Thyroid gland (tissue), 4 donors: ENCODE results near the gene FAM156B. TPM values are rescaled to one million over a fixed set of nuclear protein-coding genes. Genes with fewer than 3 reads are reported as not detected.
"Not testable (repeated sequence)": the region's sequence is repeated elsewhere in the genome, so short reads cannot be mapped to it uniquely, and the experiment has no call there.

Source experiments
- DNase-seq, 2 donors: peaks; one replicate each; pipeline ENCODE4 v3.0.0-alpha.2; 2019
- H3K27ac ChIP-seq, 3 donors: fragments of 200-600 bp; sonication (generic); 1 replicate in 2 of 3; 2 replicates in 1 of 3; pipeline ENCODE4 v1.5.1; 2016 to 2019; ENCODE audit warnings: mild to moderate bottlenecking in 1 of 3, moderate library complexity in 1 of 3
- H3K27me3 ChIP-seq: fragments of 200-600 bp; sonication (generic); one replicate; pipeline ENCODE4 v1.5.1; 2019
- H3K36me3 ChIP-seq, 2 donors: fragments of 200-600 bp; sonication (generic); one replicate each; pipeline ENCODE4 v1.5.1; 2016 to 2019
- H3K4me1 ChIP-seq, 2 donors: fragments of 200-600 bp; sonication (generic); one replicate each; pipeline ENCODE4 v1.5.1; 2017 to 2019
- H3K4me3 ChIP-seq, 3 donors: fragments of 200-600 bp; sonication (generic); replicated peaks in 1 of 3; 1 replicate in 2 of 3; 2 replicates in 1 of 3; pipeline ENCODE4 v1.5.1; 2016; ENCODE audit warnings: mild to moderate bottlenecking in 1 of 3
- H3K9me3 ChIP-seq: fragments of 200-600 bp; sonication (generic); one replicate; pipeline ENCODE4 v1.5.1; 2017
- CTCF ChIP-seq, 6 experiments: fragments of 200-600 bp in 3 of 6; fragments of 450-650 bp in 3 of 6; sonication (generic) in 3 of 6; IDR thresholded peaks; one replicate each; pipeline ENCODE4 v1.5.1; 2016 to 2019; ENCODE audit warnings: antibody characterized with exemption in 6 of 6, mild to moderate bottlenecking in 2 of 6, inconsistent platforms in 1 of 6, moderate library complexity in 1 of 6
- POLR2A ChIP-seq, 2 donors: fragments of 450-650 bp; IDR thresholded peaks; one replicate each; pipeline ENCODE4 v1.6.1; 2017; ENCODE audit warnings: antibody characterized with exemption in 2 of 2, mild to moderate bottlenecking in 2 of 2, moderate library complexity in 1 of 2
- WGBS, 2 donors: methylation state at CpG; one replicate each; pipeline ENCODE4 v1.1.5; 2017; 5-methylcytosine and 5-hydroxymethylcytosine counted together
- intact Hi-C: fragments of 100-400 bp; cut with DNase I; formaldehyde crosslinking; loops from one replicate; pipeline ENCODE4 v1.15.1; 2023
- total RNA-seq, 4 donors: library from RNA; depleted of rRNA; stranded (reverse); fragments of >200 nt; gene quantifications; one replicate each; pipeline ENCODE4 v1.2.3, GENCODE V29; 2016

Gene FAM156B
- total RNA-seq, 4 donors from 2014 or later: 15.3 to 31.4 (median 21.4) TPM

DNA sequence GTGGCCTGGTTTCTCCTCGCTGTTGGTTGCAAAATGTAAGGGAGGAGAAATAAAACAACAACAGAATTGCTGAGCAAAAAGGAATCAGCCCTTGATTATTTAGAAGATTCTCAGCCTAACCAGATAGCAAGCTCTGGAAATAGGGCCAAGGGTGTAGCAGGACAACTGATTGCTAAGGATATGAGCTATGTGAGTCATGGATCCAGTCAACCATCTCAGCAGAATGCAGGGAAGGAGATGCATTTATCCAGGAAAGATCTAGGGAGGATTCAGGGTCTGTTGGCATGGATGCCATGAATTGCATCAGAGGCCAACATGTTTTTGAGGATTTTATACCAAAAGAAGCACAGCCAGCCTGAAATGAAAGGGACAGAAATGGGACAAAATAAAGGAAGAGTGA lies 27.1 kb upstream of the FAM156B start:
- H3K9me3 ChIP-seq: no peaks in the 10 kb centered on the region
- H3K27ac ChIP-seq: no peak overlapping the region
- TF ChIP-seq CTCF (IDR thresholded peaks at IDR 0.05) (no peak), POLR2A (IDR thresholded peaks at IDR 0.05) (no peak)
- WGBS, 2 donors: 85 to 89% methylated on average over 1 of the region's 1 CpG
- DNase-seq: no peak
- no peaks in the 10 kb centered on the region for H3K4me1 ChIP-seq
- no peak overlapping the region for H3K4me3 ChIP-seq
- H3K36me3 ChIP-seq: no peaks in the 10 kb centered on the region
- H3K27me3 ChIP-seq: no peaks in the 10 kb centered on the region
- intact Hi-C loops: no loop called here

DNA sequence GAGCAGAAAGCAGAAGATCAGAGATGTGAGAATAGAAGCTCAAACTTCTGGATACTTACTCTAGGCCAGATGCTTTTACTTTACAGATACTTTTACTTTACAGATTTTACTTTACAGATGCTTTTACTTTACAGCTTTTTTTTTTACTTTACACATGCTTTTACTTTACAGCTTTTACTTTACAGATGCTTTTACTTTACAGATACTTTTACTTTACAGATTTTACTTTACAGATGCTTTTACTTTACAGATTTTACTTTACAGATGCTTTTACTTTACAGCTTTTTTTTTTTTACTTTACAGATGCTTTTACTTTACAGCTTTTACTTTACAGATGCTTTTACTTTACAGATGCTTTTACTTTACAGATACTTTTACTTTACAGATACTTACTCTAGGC lies 23.3 kb upstream of the FAM156B start:
- intact Hi-C loops, DNase-seq, H3K27me3 ChIP-seq, H3K9me3 ChIP-seq, H3K4me3 ChIP-seq, H3K4me1 ChIP-seq, H3K27ac ChIP-seq, H3K36me3 ChIP-seq: not testable (repeated sequence)

DNA sequence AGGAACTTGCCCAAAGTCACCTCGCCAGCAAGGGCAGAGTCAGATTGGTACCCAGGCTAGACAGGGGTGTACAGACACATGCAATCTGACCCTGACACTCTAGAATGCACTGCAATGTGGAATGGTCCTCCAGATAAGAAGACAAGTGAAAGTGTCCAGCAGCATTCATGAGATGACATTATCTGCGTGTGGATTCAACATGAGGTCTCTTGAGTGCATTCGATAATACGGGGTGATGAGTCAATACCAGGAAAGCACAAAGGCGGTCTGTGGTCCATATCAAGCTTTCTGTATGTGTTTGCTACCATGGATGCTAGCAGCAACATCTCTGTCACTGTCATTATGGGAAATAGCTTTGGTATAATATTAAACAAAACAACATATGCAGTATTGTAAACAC lies 22.5 kb upstream of the FAM156B start:
- Histone ChIP-seq H3K4me3 (no peak overlapping the region), H3K27ac (no peak overlapping the region), H3K36me3 (no peaks in the 10 kb centered on the region), H3K4me1 (no peaks in the 10 kb centered on the region), H3K27me3 (no peaks in the 10 kb centered on the region), H3K9me3 (no peaks in the 10 kb centered on the region)
- WGBS, 2 donors: 88 to 96% methylated on average over 4 to 5 of the region's 5 CpGs
- no peak for DNase-seq
- TF ChIP-seq POLR2A (IDR thresholded peaks at IDR 0.05) (no peak), CTCF (IDR thresholded peaks at IDR 0.05) (no peak)
- intact Hi-C loops: no loop called here

DNA sequence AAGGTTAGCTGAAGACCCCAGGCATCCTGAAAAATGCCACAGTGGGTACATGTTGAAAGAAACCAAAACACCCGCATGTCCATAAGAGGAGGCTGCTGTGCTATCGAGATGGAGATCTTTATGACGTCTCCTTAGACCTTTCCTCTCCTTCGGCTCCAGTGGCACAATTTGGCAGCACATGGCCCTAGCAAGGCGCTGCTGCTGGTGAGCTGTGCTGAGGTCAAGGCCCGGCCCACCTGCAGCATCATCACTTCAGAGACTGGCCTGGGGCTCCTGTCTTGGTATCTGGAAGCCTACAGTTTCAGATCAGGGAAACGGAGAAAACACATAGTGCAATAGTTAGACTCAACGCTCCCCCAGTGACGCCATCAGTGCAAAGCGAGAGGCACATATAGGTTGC lies 21.7 kb upstream of the FAM156B start:
- H3K27me3 ChIP-seq, intact Hi-C loops, H3K4me3 ChIP-seq: not testable (repeated sequence)

GRCh38 chrX:52876386-52876785 lies 20.7 kb upstream of the FAM156B start:
- DNase-seq, H3K4me3 ChIP-seq, H3K27me3 ChIP-seq, H3K4me1 ChIP-seq, H3K27ac ChIP-seq, H3K9me3 ChIP-seq, intact Hi-C loops, H3K36me3 ChIP-seq: not testable (repeated sequence)
- WGBS, 2 donors: 74 to 76% methylated on average over 6 of the region's 6 CpGs

More for the DNA sequence above, 21.7 kb upstream of the FAM156B start:
- WGBS, 2 donors: 96 to 100% methylated on average over 4 to 5 of the region's 10 CpGs
- not testable (repeated sequence) for DNase-seq, H3K9me3 ChIP-seq, H3K4me1 ChIP-seq, H3K36me3 ChIP-seq, H3K27ac ChIP-seq

GRCh38 chrX:52887459-52887858 lies 9.7 kb upstream of the FAM156B start:
- intact Hi-C loops, H3K27ac ChIP-seq, H3K27me3 ChIP-seq, H3K4me3 ChIP-seq, H3K36me3 ChIP-seq, H3K4me1 ChIP-seq, DNase-seq, H3K9me3 ChIP-seq: not testable (repeated sequence)
- WGBS, 2 donors: no CpG with 5 or more reads among the region's 10 CpGs

GRCh38 chrX:52888090-52888489 lies 9.0 kb upstream of the FAM156B start:
- H3K27ac ChIP-seq, H3K4me1 ChIP-seq, H3K27me3 ChIP-seq, DNase-seq, intact Hi-C loops, H3K4me3 ChIP-seq, H3K9me3 ChIP-seq, H3K36me3 ChIP-seq: not testable (repeated sequence)
- no CpG with 5 or more reads among the region's 9 CpGs for WGBS, 2 donors

- intact Hi-C loops, H3K27me3 ChIP-seq, H3K4me3 ChIP-seq, DNase-seq, H3K27ac ChIP-seq, H3K4me1 ChIP-seq, H3K9me3 ChIP-seq, H3K36me3 ChIP-seq: not testable (repeated sequence)
- no CpG with 5 or more reads among the region's 8 CpGs for WGBS, 2 donors
These were observed 692 bp upstream of the FAM156B start for GRCh38 chrX:52896438-52896837.

DNA sequence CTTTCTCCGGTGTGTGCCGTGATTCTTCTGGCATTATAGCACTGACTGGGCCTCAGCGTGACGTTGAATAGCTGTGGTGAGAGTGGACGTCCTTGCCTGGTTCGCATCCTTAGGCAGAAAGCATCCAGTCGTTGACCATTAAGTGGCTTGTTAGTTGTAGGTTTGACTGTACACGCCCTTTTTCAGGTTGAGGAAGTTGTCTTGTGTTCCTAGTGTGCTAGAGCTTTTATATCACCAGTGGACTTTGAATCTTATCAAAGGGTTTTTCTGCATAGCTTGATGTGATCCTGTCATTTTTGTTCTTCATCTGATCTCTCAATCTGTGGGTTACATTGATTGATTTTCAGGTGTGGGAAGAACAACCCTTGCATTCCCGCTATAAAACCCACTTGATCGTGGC lies 8.4 kb downstream of the FAM156B start:
- H3K36me3 ChIP-seq, DNase-seq, H3K27ac ChIP-seq, H3K4me3 ChIP-seq, H3K9me3 ChIP-seq, H3K27me3 ChIP-seq, intact Hi-C loops, H3K4me1 ChIP-seq: not testable (repeated sequence)
- no CpG with 5 or more reads among the region's 10 CpGs for WGBS, 2 donors

- H3K27ac ChIP-seq, H3K36me3 ChIP-seq, H3K9me3 ChIP-seq, H3K27me3 ChIP-seq, H3K4me1 ChIP-seq, intact Hi-C loops, DNase-seq, H3K4me3 ChIP-seq: not testable (repeated sequence)
- WGBS, 2 donors: no CpG with 5 or more reads among the region's 4 CpGs
These were observed 8.9 kb downstream of the FAM156B start for GRCh38 chrX:52906072-52906471.

GRCh38 chrX:52907137-52907536 lies 10.0 kb downstream of the FAM156B start:
- intact Hi-C loops, H3K4me1 ChIP-seq, H3K4me3 ChIP-seq, DNase-seq, H3K27ac ChIP-seq, H3K9me3 ChIP-seq, H3K27me3 ChIP-seq, H3K36me3 ChIP-seq: not testable (repeated sequence)
- no CpG with 5 or more reads among the region's 17 CpGs for WGBS, 2 donors

DNA sequence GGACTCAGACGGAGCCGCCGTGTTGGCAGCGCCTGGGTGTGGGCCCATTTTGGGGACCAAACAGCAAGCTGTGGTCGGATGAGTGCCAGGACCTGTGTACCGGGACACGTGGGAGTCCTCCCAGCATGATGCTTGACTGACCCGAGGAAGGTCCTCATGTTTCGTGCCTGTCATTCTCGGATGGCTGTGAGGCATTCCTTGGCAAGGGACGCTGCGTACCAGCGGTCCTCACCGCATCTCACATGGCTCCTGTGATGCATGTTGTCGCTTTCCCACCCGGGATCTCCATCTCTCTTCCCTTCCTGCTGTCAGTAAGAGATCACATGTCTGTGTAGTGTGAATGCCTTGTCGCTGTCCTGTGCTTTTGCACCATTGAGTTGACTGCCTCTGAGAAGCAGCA lies 10.8 kb downstream of the FAM156B start:
- H3K36me3 ChIP-seq, H3K27me3 ChIP-seq, H3K4me1 ChIP-seq, intact Hi-C loops, DNase-seq, H3K4me3 ChIP-seq, H3K27ac ChIP-seq, H3K9me3 ChIP-seq: not testable (repeated sequence)
- no CpG with 5 or more reads among the region's 17 CpGs for whole genome bisulfite sequencing, 2 donors
